SJSA1 (cell line): Measurements from ENCODE around the gene CNTN2. TPM values are rescaled to one million over a fixed set of nuclear protein-coding genes. Genes with fewer than 3 reads are reported as not detected.

Source experiments
- DNase-seq, 2 experiments: peaks; one replicate each; pipeline ENCODE4 v3.0.0-alpha.2; 2015 to 2020; ENCODE audit warnings: low spot score in 2 of 2, low read depth in 1 of 2
- H3K27ac ChIP-seq: fragments of 250-450 bp; sonication (Bioruptor Pico); 2 replicates; pipeline ENCODE4 v1.5.1; 2020; ENCODE audit warnings: mild to moderate bottlenecking, moderate library complexity
- H3K27me3 ChIP-seq: fragments of 250-450 bp; sonication (Bioruptor Pico); replicated peaks from 2 replicates; pipeline ENCODE4 v1.5.1; 2020; ENCODE audit warnings: mild to moderate bottlenecking, moderate library complexity
- H3K36me3 ChIP-seq: fragments of 250-450 bp; sonication (Bioruptor Pico); 2 replicates; pipeline ENCODE4 v1.5.1; 2020; ENCODE audit warnings: mild to moderate bottlenecking
- H3K4me1 ChIP-seq: fragments of 250-450 bp; sonication (Bioruptor Pico); replicated peaks from 2 replicates; pipeline ENCODE4 v1.6.1; 2021; ENCODE audit warnings: mild to moderate bottlenecking
- H3K4me3 ChIP-seq: fragments of 250-450 bp; sonication (Bioruptor Pico); 2 replicates; pipeline ENCODE4 v1.5.1; 2020; ENCODE audit warnings: mild to moderate bottlenecking
- H3K9me3 ChIP-seq: fragments of 250-450 bp; sonication (Bioruptor Pico); replicated peaks from 2 replicates; pipeline ENCODE4 v1.5.1; 2020; ENCODE audit warnings: mild to moderate bottlenecking
- total RNA-seq: library from RNA; depleted of rRNA; stranded (reverse); fragments of >200 nt; shearing (Covaris generic); gene quantifications from 2 replicates; pipeline ENCODE4 v1.2.3, GENCODE V29; 2014

The CNTN2 gene
- total RNA-seq, 1 experiment from 2014 or later = not detected

DNA sequence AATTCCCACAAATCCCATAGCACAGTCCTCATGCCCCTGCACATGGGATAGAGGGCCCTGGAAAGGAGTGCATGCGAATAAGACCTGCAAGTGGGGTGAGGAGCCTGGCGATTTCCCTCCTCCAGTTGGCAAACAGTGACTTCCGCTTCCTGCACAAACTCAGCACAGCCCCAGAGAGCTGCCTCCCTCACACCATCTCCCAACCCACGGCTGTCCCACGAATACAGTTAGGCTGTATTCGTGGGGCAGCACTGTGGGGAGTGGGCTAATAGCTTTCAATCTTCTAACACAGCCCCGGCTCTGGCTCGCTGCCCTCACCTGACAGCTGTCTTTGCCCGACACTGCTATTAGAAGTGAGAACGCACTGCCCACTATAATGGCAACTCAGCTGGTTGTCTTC, 28.2 kb upstream of the CNTN2 start:
- Histone ChIP-seq H3K27ac (no peak overlapping the region), H3K9me3 (no peaks in the 10 kb centered on the region), H3K4me3 (no peak overlapping the region), H3K36me3 (no peaks in the 10 kb centered on the region), H3K27me3 (peaks cover 56% of the 10 kb centered on the region), H3K4me1 (no peaks in the 10 kb centered on the region)
- no peak for DNase-seq

DNA sequence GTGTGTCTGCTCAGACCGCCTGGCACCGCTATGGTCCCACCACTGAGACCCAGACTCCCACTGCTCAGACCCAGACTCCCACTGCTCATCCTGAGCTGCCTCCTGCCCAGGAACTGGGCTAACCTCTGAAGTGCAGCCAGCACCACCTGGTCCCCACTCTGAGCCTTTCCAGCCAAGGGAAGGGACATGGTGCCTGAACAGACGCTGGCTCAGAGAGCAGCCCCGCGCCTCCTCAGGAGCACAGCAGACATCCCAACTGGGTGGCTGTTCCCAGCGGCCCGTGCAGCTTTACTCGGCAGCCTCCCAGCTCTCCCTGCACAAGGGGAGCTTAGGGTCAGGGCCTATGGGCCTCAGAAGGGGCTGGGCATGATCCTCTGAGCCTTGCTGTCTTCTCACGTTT, 27.8 kb upstream of the CNTN2 start:
- Histone ChIP-seq H3K27ac (no peak overlapping the region), H3K9me3 (no peaks in the 10 kb centered on the region), H3K36me3 (no peaks in the 10 kb centered on the region), H3K4me1 (no peaks in the 10 kb centered on the region), H3K4me3 (no peak overlapping the region), H3K27me3 (peaks cover 56% of the 10 kb centered on the region)
- DNase-seq = no peak

DNA sequence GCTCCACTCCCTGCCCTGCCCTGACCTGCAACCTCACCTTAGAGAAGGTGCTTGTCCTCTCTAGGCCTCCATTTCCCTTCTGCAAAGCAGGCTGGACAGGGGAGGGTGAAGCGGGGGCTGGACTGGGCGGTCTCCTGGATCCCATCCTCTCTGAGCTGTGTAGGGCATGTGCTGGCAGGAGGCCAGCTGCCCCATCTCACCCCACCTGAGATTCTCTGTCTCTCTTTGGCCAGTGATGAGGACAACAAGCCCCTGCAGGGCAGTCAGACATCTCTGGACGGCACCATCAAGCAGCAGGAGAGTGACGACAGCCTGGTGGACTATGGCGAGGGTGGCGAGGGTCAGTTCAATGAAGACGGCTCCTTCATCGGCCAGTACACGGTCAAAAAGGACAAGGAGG, 26.9 kb upstream of the CNTN2 start:
- no peak for DNase-seq
- Histone ChIP-seq H3K4me1 (no peaks in the 10 kb centered on the region), H3K27me3 (peaks cover 62% of the 10 kb centered on the region), H3K36me3 (no peaks in the 10 kb centered on the region), H3K4me3 (no peak overlapping the region), H3K9me3 (no peaks in the 10 kb centered on the region), H3K27ac (no peak overlapping the region)

DNA sequence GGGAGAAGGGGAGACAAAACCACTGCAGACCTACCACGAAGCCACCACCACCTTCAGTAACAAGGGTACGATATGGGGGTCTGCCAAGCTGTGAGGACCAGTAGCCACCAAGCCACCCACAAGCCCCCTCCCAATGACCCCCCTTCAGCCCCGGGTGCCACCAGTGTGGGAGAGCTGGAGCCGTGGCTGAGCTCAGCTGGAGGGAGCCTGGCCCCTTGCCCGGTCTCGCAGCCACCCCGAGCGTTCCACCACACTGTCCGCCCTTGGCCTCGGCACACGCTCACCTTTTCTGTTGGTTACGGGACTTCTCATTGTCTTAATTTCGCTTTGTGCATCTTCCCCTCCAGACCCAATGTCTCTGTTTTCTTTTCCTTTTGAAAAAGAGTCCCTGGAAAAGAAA, 26.4 kb upstream of the CNTN2 start:
- H3K27me3 ChIP-seq = peaks cover 61% of the 10 kb centered on the region
- H3K27ac ChIP-seq = no peak overlapping the region
- no peaks in the 10 kb centered on the region for H3K4me1 ChIP-seq
- no peak for DNase-seq
- no peaks in the 10 kb centered on the region for H3K9me3 ChIP-seq
- H3K36me3 ChIP-seq = no peaks in the 10 kb centered on the region
- no peak overlapping the region for H3K4me3 ChIP-seq

DNA sequence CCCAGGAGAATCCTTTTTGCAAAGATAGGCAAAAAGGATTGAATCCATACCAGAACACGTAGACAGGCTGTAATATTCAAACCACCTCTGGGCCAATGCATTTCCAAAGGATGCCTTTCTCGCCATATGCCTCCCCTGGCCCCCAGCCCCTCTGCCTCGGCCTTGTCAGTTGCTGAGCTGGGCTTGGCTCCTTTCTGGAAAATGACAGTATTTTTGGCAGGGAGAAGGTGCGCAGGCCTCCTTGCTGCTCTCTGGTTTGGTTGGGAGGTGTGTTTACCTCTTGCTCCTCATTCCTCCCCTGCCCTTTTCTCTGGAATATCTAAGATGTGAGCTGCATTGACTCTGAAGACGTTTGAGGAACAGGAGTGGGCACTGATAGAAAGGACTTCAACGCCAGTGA, 26.0 kb upstream of the CNTN2 start:
- DNase-seq = no peak
- Histone ChIP-seq H3K36me3 (no peaks in the 10 kb centered on the region), H3K27ac (no peak overlapping the region), H3K4me3 (no peak overlapping the region), H3K9me3 (no peaks in the 10 kb centered on the region), H3K27me3 (peaks cover 60% of the 10 kb centered on the region), H3K4me1 (no peaks in the 10 kb centered on the region)

DNA sequence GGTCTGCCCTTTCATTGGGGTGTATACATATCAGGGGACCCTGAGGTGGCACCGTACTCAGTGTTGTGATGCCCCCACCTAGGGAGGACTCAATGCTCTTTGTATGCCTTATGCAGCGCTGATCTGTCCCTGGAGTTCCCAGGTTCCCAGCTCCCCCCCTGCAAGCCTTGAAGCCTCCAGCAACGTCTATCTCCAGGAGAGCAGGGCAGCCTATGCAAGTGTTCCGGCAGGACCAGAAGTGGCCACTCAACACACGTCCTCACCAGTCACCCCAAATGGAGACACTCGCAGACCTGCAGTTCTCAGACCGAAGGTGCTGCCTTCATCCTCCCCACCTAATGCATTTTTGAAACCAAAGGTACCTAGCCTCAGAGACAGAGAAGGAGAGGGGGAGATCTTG, 25.2 kb upstream of the CNTN2 start:
- H3K9me3 ChIP-seq = no peaks in the 10 kb centered on the region
- H3K36me3 ChIP-seq = no peaks in the 10 kb centered on the region
- DNase-seq = no peak
- peaks cover 64% of the 10 kb centered on the region for H3K27me3 ChIP-seq
- no peaks in the 10 kb centered on the region for H3K4me1 ChIP-seq
- H3K27ac ChIP-seq = no peak overlapping the region
- H3K4me3 ChIP-seq = no peak overlapping the region

DNA sequence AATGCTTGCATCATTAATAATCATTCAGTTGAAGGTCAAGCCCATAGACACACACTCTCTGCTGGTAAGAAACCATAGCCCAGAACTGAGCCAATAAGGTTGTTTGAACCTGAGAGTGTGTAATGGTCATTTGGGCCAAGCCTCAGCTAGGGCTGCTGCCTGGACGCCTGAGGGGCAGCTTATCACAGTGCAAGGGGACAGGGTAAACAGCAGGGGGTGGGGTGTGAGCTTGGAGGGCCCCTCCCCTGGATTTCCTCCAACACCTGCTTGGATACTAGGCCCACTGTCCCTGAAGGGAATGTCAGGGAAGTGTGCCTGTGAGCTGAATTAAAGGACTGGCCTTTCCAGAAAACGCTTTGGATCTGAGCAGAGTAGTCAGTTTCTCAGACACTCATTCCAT, 24.6 kb upstream of the CNTN2 start:
- Histone ChIP-seq H3K36me3 (no peaks in the 10 kb centered on the region), H3K27me3 (peaks cover 60% of the 10 kb centered on the region), H3K4me1 (no peaks in the 10 kb centered on the region), H3K4me3 (no peak overlapping the region), H3K27ac (no peak overlapping the region), H3K9me3 (no peaks in the 10 kb centered on the region)
- DNase-seq = no peak

DNA sequence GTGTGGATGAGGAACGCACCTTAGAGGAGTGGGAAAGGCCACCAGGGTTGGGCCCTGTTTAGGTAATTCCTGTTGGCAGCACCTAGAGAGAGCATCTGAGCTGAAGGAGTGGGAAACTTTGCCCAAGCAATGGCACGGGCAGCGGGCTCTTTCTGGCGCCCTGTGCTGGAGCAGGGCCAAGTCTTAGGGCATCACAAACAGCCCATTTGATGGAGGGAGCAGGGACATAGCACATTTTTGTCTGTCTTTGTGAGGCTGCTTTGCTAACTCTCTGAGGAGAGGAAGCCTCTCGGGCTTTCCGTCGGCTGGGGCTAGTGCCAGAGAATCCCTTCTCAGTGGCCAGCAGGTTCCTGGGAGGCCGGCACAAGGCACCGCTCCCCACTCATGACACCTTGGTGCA, 22.5 kb upstream of the CNTN2 start:
- Histone ChIP-seq H3K36me3 (no peaks in the 10 kb centered on the region), H3K4me1 (no peaks in the 10 kb centered on the region), H3K27me3 (peaks cover 54% of the 10 kb centered on the region), H3K4me3 (no peak overlapping the region), H3K9me3 (no peaks in the 10 kb centered on the region), H3K27ac (no peak overlapping the region)
- no peak for DNase-seq

DNA sequence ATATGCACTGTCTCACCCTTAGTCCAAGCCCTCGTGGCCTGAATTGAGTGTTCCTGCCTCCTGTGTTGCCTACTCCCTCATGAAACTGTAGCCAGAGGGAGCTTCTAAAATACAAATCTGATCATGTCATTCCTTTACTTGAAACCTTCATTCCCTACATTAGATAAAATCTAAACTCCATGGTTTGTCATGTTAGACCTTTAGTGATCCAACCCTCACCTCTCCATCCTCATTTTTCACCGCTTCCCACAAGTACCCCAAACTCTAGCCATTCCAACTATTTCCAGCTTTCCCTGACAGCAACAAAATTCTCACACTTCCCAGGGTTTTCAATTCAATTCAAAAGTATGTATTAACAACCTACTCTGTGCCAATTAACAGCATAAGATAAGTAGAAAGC, 18.3 kb upstream of the CNTN2 start:
- no peak for DNase-seq
- Histone ChIP-seq H3K36me3 (no peaks in the 10 kb centered on the region), H3K27ac (no peak overlapping the region), H3K9me3 (no peaks in the 10 kb centered on the region), H3K27me3 (peaks cover 52% of the 10 kb centered on the region), H3K4me3 (no peak overlapping the region), H3K4me1 (no peaks in the 10 kb centered on the region)

DNA sequence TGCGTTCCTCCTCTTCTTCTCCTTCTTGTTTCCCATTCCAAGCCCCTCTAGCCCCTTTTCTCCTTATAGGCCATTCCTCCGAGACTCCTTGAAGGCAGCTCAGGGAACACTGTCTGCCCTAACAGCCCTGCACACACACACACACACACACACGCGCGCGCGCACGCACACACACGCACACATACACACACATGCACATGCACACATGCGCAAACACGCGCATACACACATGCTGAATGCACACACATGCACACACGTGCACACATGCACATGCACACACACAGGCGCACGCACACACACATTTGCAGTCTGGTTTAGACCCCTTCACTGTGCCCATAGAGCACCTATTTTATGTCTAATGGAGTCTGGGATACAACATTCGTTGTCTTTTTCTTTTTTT, 17.8 kb upstream of the CNTN2 start:
- H3K27ac ChIP-seq = no peak overlapping the region
- no peak for DNase-seq
- H3K4me1 ChIP-seq = no peaks in the 10 kb centered on the region
- H3K36me3 ChIP-seq = no peaks in the 10 kb centered on the region
- peaks cover 51% of the 10 kb centered on the region for H3K27me3 ChIP-seq
- no peak overlapping the region for H3K4me3 ChIP-seq
- H3K9me3 ChIP-seq = no peaks in the 10 kb centered on the region

DNA sequence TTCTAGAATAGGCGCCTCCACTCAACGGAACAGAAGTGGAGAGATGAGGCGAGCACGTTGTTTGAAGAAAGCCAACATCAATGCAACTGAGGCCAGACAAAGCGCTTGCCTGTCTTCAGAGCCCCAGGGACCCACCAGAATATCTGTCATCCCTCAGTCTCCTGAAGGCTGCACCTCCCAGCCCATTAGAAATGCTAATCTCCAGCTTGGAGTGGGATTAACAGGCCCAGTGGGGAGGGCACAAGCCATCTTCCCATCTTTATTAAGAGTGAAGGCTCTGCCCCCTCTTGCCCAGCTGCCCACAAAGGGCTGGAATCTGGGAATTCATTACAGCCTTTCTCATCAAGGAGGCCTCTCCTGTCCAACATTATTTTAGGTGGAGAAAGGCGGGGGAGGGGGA, 16.8 kb upstream of the CNTN2 start:
- H3K4me1 ChIP-seq = no peaks in the 10 kb centered on the region
- H3K27ac ChIP-seq = no peak overlapping the region
- H3K9me3 ChIP-seq = no peaks in the 10 kb centered on the region
- no peak overlapping the region for H3K4me3 ChIP-seq
- no peak for DNase-seq
- H3K36me3 ChIP-seq = no peaks in the 10 kb centered on the region
- peaks cover 52% of the 10 kb centered on the region for H3K27me3 ChIP-seq

DNA sequence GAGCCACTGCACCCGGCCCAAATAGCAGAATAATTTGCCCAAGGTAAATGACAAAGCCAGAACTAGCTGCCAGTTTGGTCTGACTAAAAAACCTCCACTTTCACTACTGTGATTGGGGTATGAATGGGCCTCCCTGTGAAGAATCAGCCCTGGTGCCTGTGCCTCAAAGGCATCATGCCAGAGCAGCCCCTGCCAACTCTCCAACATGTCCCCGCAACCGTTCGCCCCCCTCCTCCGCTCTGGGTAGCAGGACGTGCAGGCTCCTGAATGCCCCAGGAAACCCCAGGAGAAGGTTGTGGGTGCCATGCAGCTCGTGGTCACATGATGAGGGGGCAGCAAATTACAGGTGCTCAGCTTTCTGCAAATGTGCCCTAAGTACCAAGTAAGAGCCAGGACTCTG, 14.6 kb upstream of the CNTN2 start:
- Histone ChIP-seq H3K4me3 (no peak overlapping the region), H3K4me1 (no peaks in the 10 kb centered on the region), H3K27ac (no peak overlapping the region), H3K27me3 (peaks cover 45% of the 10 kb centered on the region), H3K9me3 (no peaks in the 10 kb centered on the region), H3K36me3 (no peaks in the 10 kb centered on the region)
- DNase-seq = no peak

DNA sequence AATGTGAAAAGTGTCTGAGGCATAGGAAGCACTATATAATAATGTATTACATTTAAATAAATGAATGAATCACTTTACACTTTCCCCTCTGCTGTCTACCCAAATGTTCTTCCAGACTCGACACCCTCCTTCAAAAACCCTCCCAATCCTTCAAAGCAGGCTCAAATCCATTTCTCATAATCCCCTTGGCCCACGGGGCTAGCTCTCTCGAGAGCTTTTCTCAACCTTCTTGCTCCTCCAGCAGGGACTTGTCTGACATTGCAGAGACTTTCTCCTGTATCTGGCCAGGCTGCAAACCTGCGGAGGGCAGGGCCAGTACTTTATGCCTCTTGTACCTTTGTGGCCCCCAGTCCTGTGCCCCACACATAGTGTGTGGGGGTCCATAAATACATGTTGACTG, 14.1 kb upstream of the CNTN2 start:
- H3K27me3 ChIP-seq = peaks cover 48% of the 10 kb centered on the region
- no peak for DNase-seq
- no peak overlapping the region for H3K27ac ChIP-seq
- no peaks in the 10 kb centered on the region for H3K4me1 ChIP-seq
- H3K9me3 ChIP-seq = no peaks in the 10 kb centered on the region
- no peak overlapping the region for H3K4me3 ChIP-seq
- H3K36me3 ChIP-seq = no peaks in the 10 kb centered on the region

DNA sequence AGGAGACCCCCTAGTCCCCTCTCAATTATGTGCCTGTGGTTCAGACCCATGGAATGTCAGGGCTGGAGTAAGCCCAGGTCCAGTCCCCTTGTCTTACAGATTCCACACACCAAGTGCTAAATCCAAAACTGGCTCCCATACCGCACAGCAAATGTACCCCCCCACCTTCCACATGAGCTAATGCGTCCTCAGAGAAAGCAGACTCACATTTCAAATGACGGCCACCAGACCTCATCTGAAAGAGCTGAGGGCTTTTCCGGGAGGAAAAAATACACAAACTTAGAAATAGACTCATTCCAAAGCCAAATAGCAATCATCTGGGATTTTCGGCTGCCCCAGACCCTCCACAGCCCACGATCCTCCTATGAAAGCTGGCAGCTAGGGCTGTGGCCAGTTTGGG, 12.8 kb upstream of the CNTN2 start:
- H3K4me3 ChIP-seq = no peak overlapping the region
- no peak for DNase-seq
- H3K4me1 ChIP-seq = no peaks in the 10 kb centered on the region
- no peak overlapping the region for H3K27ac ChIP-seq
- H3K9me3 ChIP-seq = no peaks in the 10 kb centered on the region
- peaks cover 41% of the 10 kb centered on the region for H3K27me3 ChIP-seq
- no peaks in the 10 kb centered on the region for H3K36me3 ChIP-seq

DNA sequence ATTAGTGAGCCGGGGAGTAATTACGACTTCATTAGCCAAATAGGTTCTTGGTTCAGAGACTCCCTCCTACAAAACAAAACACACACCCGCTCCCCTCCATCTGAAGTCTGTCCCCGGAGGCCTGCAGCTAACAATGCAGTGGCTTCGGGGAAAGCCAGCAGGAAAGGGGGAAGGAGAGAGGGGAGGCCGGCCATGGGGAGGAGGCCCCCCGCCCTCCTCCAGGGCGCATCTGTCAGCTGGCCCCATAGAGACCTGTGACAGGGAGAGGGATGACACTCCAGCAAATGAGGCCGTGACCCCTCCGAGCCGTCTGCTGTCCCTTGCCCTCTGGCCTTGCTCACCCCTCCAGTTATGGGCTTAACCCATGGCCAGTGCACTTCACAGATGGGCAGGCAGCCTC, 12.1 kb upstream of the CNTN2 start:
- Histone ChIP-seq H3K4me1 (no peaks in the 10 kb centered on the region), H3K36me3 (no peaks in the 10 kb centered on the region), H3K27me3 (peaks cover 41% of the 10 kb centered on the region), H3K27ac (no peak overlapping the region), H3K9me3 (no peaks in the 10 kb centered on the region), H3K4me3 (no peak overlapping the region)
- no peak for DNase-seq
